HepG2 (cell line): ENCODE results near the gene PCGF2. TPM values are rescaled to one million over a fixed set of nuclear protein-coding genes. Genes with fewer than 3 reads are reported as not detected.
A peak's percentile ranks its signal among the peaks of the same experiment; 100 is the strongest.

Experiments
- AGO1 ChIP-seq: fragments of 200-400 bp; formaldehyde crosslinking; IDR thresholded peaks from 2 replicates; pipeline ENCODE4 v1.6.1; 2017; ENCODE audit warnings: mild to moderate bottlenecking, low read depth, low read length, moderate library complexity; ENCODE audit not compliant: poor library complexity, severe bottlenecking
- ASH2L ChIP-seq: fragments of 300-600, 200-600 bp; sonication (generic); IDR thresholded peaks from 2 replicates; pipeline ENCODE4 v1.7.0; 2017; ENCODE audit warnings: low read depth, mild to moderate bottlenecking, moderate library complexity, mixed read lengths, low read length; ENCODE audit not compliant: insufficient read length
- CHD4 ChIP-seq: fragments of 200-600 bp; sonication (generic); IDR thresholded peaks from 2 replicates; pipeline ENCODE4 v1.7.0; 2017; ENCODE audit warnings: mild to moderate bottlenecking, low read length, borderline replicate concordance
- CREB1 ChIP-seq, 2 experiments: fragments of 450-650 bp in 1 of 2; IDR thresholded peaks; 2 replicates each; pipeline ENCODE4 v1.6.1; 2016 to 2017; ENCODE audit warnings: control low read depth in 1 of 2, mild to moderate bottlenecking in 1 of 2, missing compliant biosample characterization in 1 of 2, missing genetic modification characterization in 1 of 2
- ETS1 ChIP-seq: sonication (generic); formaldehyde crosslinking; IDR thresholded peaks from 2 replicates; pipeline ENCODE4 v1.4.0; 2020; ENCODE audit warnings: missing genetic modification reagents
- EZH2 ChIP-seq: conservative IDR thresholded peaks from 2 replicates; pipeline ENCODE4 v1.6.1; 2012; ENCODE audit warnings: mild to moderate bottlenecking, low read depth, low read length, moderate library complexity
- FOXA3 ChIP-seq: IDR thresholded peaks from 2 replicates; pipeline ENCODE4 v1.6.1; 2016; ENCODE audit warnings: missing genetic modification reagents, missing compliant biosample characterization
- GPBP1L1 ChIP-seq: sonication (generic); formaldehyde crosslinking; IDR thresholded peaks from 2 replicates; pipeline ENCODE4 v1.5.0; 2020; ENCODE audit warnings: mild to moderate bottlenecking, missing genetic modification reagents
- HES4 ChIP-seq: sonication (generic); formaldehyde crosslinking; IDR thresholded peaks from 2 replicates; pipeline ENCODE4 v1.9.0; 2021; ENCODE audit warnings: mild to moderate bottlenecking, missing genetic modification reagents, borderline replicate concordance
- JUND ChIP-seq: sonication (generic); formaldehyde crosslinking; IDR thresholded peaks from 2 replicates; pipeline ENCODE4 v1.8.0; 2022; ENCODE audit warnings: mild to moderate bottlenecking, missing genetic modification reagents
- KLF16 ChIP-seq, 2 experiments: sonication (generic) in 1 of 2; formaldehyde crosslinking in 1 of 2; IDR thresholded peaks; 2 replicates each; pipeline versions ENCODE4 v1.6.1 to v1.8.0; 2016 to 2023; ENCODE audit warnings: missing genetic modification reagents in 2 of 2, missing compliant biosample characterization in 1 of 2
- KLF6 ChIP-seq: IDR thresholded peaks from 2 replicates; pipeline ENCODE4 v1.8.0; 2016; ENCODE audit warnings: missing biosample characterization, missing genetic modification reagents
- MEF2D ChIP-seq: sonication (generic); formaldehyde crosslinking; IDR thresholded peaks from 2 replicates; pipeline ENCODE4 v1.5.1; 2020; ENCODE audit warnings: mild to moderate bottlenecking, missing genetic modification reagents
- NFE2 ChIP-seq: sonication (generic); formaldehyde crosslinking; IDR thresholded peaks from 2 replicates; pipeline ENCODE4 v1.4.0; 2020; ENCODE audit warnings: missing genetic modification reagents
- PHF8 ChIP-seq: sonication (generic); formaldehyde crosslinking; IDR thresholded peaks from 2 replicates; pipeline ENCODE4 v1.5.0; 2020; ENCODE audit warnings: missing genetic modification reagents
- PPARG ChIP-seq: conservative IDR thresholded peaks from 2 replicates; pipeline ENCODE4 v1.6.1; 2016; ENCODE audit warnings: missing biosample characterization, missing genetic modification reagents
- TAF15 ChIP-seq: fragments of 200-400 bp; formaldehyde crosslinking; IDR thresholded peaks from one replicate; pipeline ENCODE4 v1.6.1; 2018; ENCODE audit warnings: mild to moderate bottlenecking, low read depth, low read length; ENCODE audit not compliant: poor library complexity, severe bottlenecking
- TBX2 ChIP-seq: sonication (generic); formaldehyde crosslinking; IDR thresholded peaks from 2 replicates; pipeline ENCODE4 v1.5.0; 2020; ENCODE audit warnings: missing genetic modification reagents, mild to moderate bottlenecking, borderline replicate concordance
- ZBTB21 ChIP-seq: sonication (generic); formaldehyde crosslinking; IDR thresholded peaks from 2 replicates; pipeline ENCODE4 v1.4.0; 2020; ENCODE audit warnings: missing genetic modification reagents
- ZNF160 ChIP-seq: sonication (generic); formaldehyde crosslinking; IDR thresholded peaks from 2 replicates; pipeline ENCODE4 v1.8.0; 2022; ENCODE audit warnings: mild to moderate bottlenecking, inconsistent platforms, missing genetic modification reagents
- ZNF280B ChIP-seq: sonication (generic); formaldehyde crosslinking; IDR thresholded peaks from 2 replicates; pipeline ENCODE4 v1.5.0; 2020; ENCODE audit warnings: missing genetic modification reagents, mild to moderate bottlenecking, borderline replicate concordance
- ZNF512 ChIP-seq: sonication (generic); formaldehyde crosslinking; IDR thresholded peaks from 2 replicates; pipeline ENCODE4 v1.4.0; 2020; ENCODE audit warnings: mild to moderate bottlenecking, missing genetic modification reagents
- ZNF530 ChIP-seq: sonication (generic); formaldehyde crosslinking; IDR thresholded peaks from 2 replicates; pipeline ENCODE4 v1.5.0; 2020; ENCODE audit warnings: low read depth, mild to moderate bottlenecking, missing genetic modification reagents
- ZNF558 ChIP-seq: sonication (generic); formaldehyde crosslinking; IDR thresholded peaks from 2 replicates; pipeline ENCODE4 v1.9.0; 2022; ENCODE audit warnings: mild to moderate bottlenecking, missing genetic modification reagents, borderline replicate concordance
- polyA plus RNA-seq, 8 experiments: library from polyadenylated mRNA; depleted of rRNA in 3 of 8; stranded (reverse) in 7 of 8; unstranded in 1 of 8; fragments of >200 nt; fragmentation: Illumina TruSeq in 4 of 8; extraction: Trizol in 4 of 8; gene quantifications; 2 replicates each; pipeline versions ENCODE4 v1.2.1 to v1.2.3, GENCODE V29; 2011 to 2016; ENCODE audit warnings: low read depth in 4 of 8, missing spikeins in 1 of 8, mixed read lengths in 1 of 8; ENCODE audit not compliant: insufficient read depth in 1 of 8
- total RNA-seq, 5 experiments: library from RNA; depleted of rRNA; stranded (reverse); fragments of >200 nt; fragmentation: Illumina TruSeq; extraction: Trizol; gene quantifications; 2 replicates each; pipeline ENCODE4 v1.2.3, GENCODE V29; 2016; ENCODE audit warnings: low read depth in 1 of 5

Gene PCGF2
- total and polyA plus RNA-seq, 2 of the 13 experiments (the other 11 are each of a cell fraction or from before 2014, with no cell fraction given) = 11.6 to 29.4 TPM

GRCh38 chr17:38752308-38753070 lies 4.4 kb upstream of the PCGF2 start, which contains the start of gene PSMB3 (continued):
- TF ChIP-seq KLF16 (CRISPR knock-in tag; IDR thresholded peaks at IDR 0.05) (peak in 1 of 2 experiments; percentile 96; a peak in 2 of 4 replicates), AGO1 (no peak), KLF6 (peak; percentile 71; the same call in 1 of the 2 replicates), HES4 (no peak; the same call in 1 of the 2 replicates), GPBP1L1 (CRISPR knock-in tag) (no peak), ZNF512 (CRISPR knock-in tag) (no peak), ZNF530 (CRISPR knock-in tag) (no peak), EZH2 (no peak), JUND (CRISPR knock-in tag) (no peak), NFE2 (CRISPR knock-in tag) (peak; percentile 48; the same call in 1 of the 2 replicates), ETS1 (peak; percentile 83), ZBTB21 (CRISPR knock-in tag) (peak; percentile 48; the same call in 1 of the 2 replicates), ZNF160 (CRISPR knock-in tag) (no peak), CHD4 (0 out of 2 replicates have a peak, but pooled peaks have one; percentile 9), MEF2D (CRISPR knock-in tag) (peak; percentile 69; the same call in 1 of the 2 replicates), ZNF280B (CRISPR knock-in tag) (no peak), ASH2L (peak; percentile 97), TAF15 (no peak), PHF8 (peak; percentile 77), CREB1 (IDR thresholded peaks at IDR 0.05) (peak; percentile 89), CREB1 (CRISPR knock-in tag; IDR thresholded peaks at IDR 0.05) (peak; percentile 97), TBX2 (CRISPR knock-in tag) (peak; percentile 89), FOXA3 (CRISPR knock-in tag) (peak; percentile 65; the same call in 1 of the 2 replicates), PPARG (CRISPR knock-in tag) (peak; percentile 73), ZNF558 (CRISPR knock-in tag) (peak; percentile 33; the same call in 1 of the 2 replicates)
